Thoracic aorta (tissue), 2 donors: Measurements from ENCODE around the gene DGKH. TPM values are rescaled to one million over a fixed set of nuclear protein-coding genes. Genes with fewer than 3 reads are reported as not detected.

Experiments
- ATAC-seq: fragments of 150-250 bp; one replicate; pipeline ENCODE4 v1.8.0; 2017; ENCODE audit warnings: low read depth; ENCODE audit not compliant: insufficient number of reproducible peaks, low FRiP score
- DNase-seq: peaks from one replicate; pipeline ENCODE4 v3.0.0-alpha.2; 2020; ENCODE audit warnings: low spot score
- H3K27ac ChIP-seq, 2 donors: fragments of 200-600 bp; sonication (generic); 1 replicate in 1 of 2; 2 replicates in 1 of 2; pipeline ENCODE4 v1.5.1; 2016; ENCODE audit warnings: mild to moderate bottlenecking in 2 of 2, moderate library complexity in 2 of 2
- H3K27me3 ChIP-seq: fragments of 200-600 bp; sonication (generic); replicated peaks from 2 replicates; pipeline ENCODE4 v1.6.0; 2016; ENCODE audit warnings: mild to moderate bottlenecking; ENCODE audit not compliant: insufficient read depth
- H3K36me3 ChIP-seq: fragments of 200-600 bp; sonication (generic); one replicate; pipeline ENCODE4 v1.5.1; 2016
- H3K4me1 ChIP-seq, 2 donors: fragments of 200-600 bp; sonication (generic); 1 replicate in 1 of 2; 2 replicates in 1 of 2; pipeline versions ENCODE4 v1.5.1 to v1.6.0; 2016; ENCODE audit warnings: low read depth in 2 of 2, mild to moderate bottlenecking in 1 of 2; ENCODE audit not compliant: control insufficient read depth in 1 of 2
- H3K4me3 ChIP-seq: fragments of 200-600 bp; sonication (generic); 2 replicates; pipeline ENCODE4 v1.5.1; 2016; ENCODE audit warnings: mild to moderate bottlenecking
- H3K9me3 ChIP-seq: fragments of 200-600 bp; sonication (generic); 2 replicates; pipeline ENCODE4 v1.5.1; 2016
- CTCF ChIP-seq: fragments of 200-600 bp; sonication (generic); IDR thresholded peaks from one replicate; pipeline ENCODE4 v1.5.1; 2019; ENCODE audit warnings: antibody characterized with exemption
- total RNA-seq, 2 donors: library from RNA; depleted of rRNA; stranded (reverse); fragments of >200 nt; gene quantifications; one replicate each; pipeline versions ENCODE4 v1.1.0 to v1.2.3, GENCODE V29; 2016

Gene DGKH
- total RNA-seq, 2 donors from 2014 or later = 18.3 to 37.8 TPM

DNA sequence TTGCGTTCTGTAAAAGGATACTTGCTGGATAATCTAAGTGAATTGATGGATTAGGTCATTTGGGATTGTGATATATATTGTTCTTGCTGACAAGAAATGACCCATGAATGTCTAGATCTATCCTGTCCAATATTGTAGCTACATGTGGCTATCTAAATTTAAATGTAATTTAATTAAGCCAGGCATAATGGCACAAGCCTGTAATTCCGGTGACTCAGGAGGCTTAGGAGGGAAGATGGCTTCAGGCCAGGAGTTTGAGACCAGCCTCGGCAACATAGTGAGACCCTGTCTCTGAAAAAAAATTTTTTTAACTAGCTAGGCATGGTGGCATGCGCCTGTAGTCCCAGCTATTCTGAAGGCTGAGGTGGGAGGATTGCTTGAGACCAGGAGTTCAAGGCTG lies 184.2 kb downstream of the DGKH start:
- ATAC-seq = no peak
- no peaks in the 10 kb centered on the region for H3K9me3 ChIP-seq

GRCh38 chr13:42233726-42234125 lies 185.3 kb downstream of the DGKH start:
- TF ChIP-seq CTCF = no peak
- Histone ChIP-seq H3K27me3 (no peaks in the 10 kb centered on the region), H3K4me3 (no peak overlapping the region), H3K9me3 (no peaks in the 10 kb centered on the region), H3K36me3 (peaks cover 3% of the 10 kb centered on the region), H3K27ac (no peak overlapping the region), H3K4me1 (no peaks in the 10 kb centered on the region)
- ATAC-seq (no peak), DNase-seq (no peak)

More for the DNA sequence above, 184.2 kb downstream of the DGKH start:
- Histone ChIP-seq H3K27me3 (no peaks in the 10 kb centered on the region), H3K4me1 (peaks cover 6 to 8% of the 10 kb centered on the region in 2 donors), H3K27ac (no peak overlapping the region), H3K36me3 (peaks cover 3% of the 10 kb centered on the region), H3K4me3 (no peak overlapping the region)
- no peak for TF ChIP-seq CTCF
- no peak for DNase-seq

DNA sequence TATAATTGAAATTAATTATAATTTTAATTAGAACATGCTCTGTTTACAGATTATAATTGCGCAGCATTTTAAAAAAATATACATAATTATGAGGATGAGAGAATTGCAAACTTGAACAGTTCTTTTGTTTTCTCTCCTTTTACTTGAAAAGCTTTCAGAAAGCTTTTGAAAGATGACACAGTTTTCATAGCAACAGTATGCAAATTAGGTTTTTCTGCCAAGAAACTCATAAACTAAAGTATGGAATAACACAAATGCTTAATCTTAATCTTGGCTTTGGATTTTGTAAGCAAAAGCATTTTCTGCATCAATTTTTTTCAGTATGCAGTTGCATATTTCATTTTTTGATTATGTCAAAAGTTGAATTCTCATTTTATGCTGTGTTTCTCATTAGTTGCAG lies 190.7 kb downstream of the DGKH start:
- H3K4me3 ChIP-seq = no peak overlapping the region
- H3K27ac ChIP-seq = no peak overlapping the region
- no peaks in the 10 kb centered on the region for H3K9me3 ChIP-seq
- TF ChIP-seq CTCF = no peak
- no peaks in the 10 kb centered on the region for H3K27me3 ChIP-seq
- DNase-seq (no peak), ATAC-seq (no peak)
- H3K4me1 ChIP-seq = no peaks in the 10 kb centered on the region
- no peaks in the 10 kb centered on the region for H3K36me3 ChIP-seq

GRCh38 chr13:42239644-42240043 lies 191.2 kb downstream of the DGKH start:
- DNase-seq = no peak
- no peak for ATAC-seq
- Histone ChIP-seq H3K9me3 (no peaks in the 10 kb centered on the region), H3K27me3 (no peaks in the 10 kb centered on the region), H3K36me3 (no peaks in the 10 kb centered on the region), H3K4me3 (no peak overlapping the region), H3K4me1 (no peaks in the 10 kb centered on the region), H3K27ac (no peak overlapping the region)
- no peak for TF ChIP-seq CTCF

- Histone ChIP-seq H3K27ac (no peak overlapping the region), H3K9me3 (no peaks in the 10 kb centered on the region), H3K27me3 (no peaks in the 10 kb centered on the region), H3K36me3 (no peaks in the 10 kb centered on the region), H3K4me3 (no peak overlapping the region), H3K4me1 (no peaks in the 10 kb centered on the region)
- no peak for DNase-seq
- TF ChIP-seq CTCF = no peak
- ATAC-seq = no peak
Measured at GRCh38 chr13:42246541-42246940, 198.1 kb downstream of the DGKH start.
